Posterior cingulate gyrus (tissue), 11 donors: ENCODE data around the gene ZC3H10.

Experiments used
- DNase-seq, 10 donors: peaks; one replicate each; pipeline versions ENCODE4 v3.0.0 to v3.0.0-alpha.2; 2020 to 2021; ENCODE audit warnings: mixed read lengths in 3 of 10
- intact Hi-C: fragments of 100-400 bp; cut with DNase I; formaldehyde crosslinking; loops from one replicate; pipeline ENCODE4 v1.15.1; 2023

Gene ZC3H10

GRCh38 chr12:56121204-56121870 is 3.3 kb downstream of the ZC3H10 start:
- intact Hi-C loops = loop anchor here (10.0 kb wide), 1 partner anchor 343 kb away; the partner anchor contains the start of gene SPRYD4
- DNase-seq = no peak

- DNase-seq = no peak
- intact Hi-C loops = loop anchor here (10.0 kb wide), 1 partner anchor 342 kb away; the partner anchor contains the start of gene SPRYD4
Observed at GRCh38 chr12:56122637-56123036, 4.6 kb downstream of the ZC3H10 start.

DNA sequence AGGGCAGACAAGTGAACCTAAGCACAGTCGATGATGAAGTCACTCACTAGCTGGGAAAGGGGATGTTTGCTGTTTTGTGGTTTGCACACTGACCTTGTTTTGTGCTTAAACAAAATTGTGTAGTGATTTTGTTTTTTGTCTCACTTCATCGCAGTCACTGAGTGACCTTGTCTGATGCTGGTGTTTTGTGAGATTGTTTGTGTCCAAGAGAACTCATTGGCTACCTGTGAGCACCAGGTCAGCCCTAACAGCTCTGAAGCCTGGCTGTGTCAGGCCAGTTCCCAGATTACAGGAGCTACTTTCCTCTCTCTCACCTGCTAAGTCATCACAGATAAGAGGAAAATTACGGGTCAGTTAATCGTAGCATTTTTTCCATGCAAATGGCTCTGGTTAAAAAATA is 6.1 kb downstream of the ZC3H10 start:
- DNase-seq = no peak
- intact Hi-C loops = loop anchor here (10.0 kb wide), 1 partner anchor 341 kb away; the partner anchor contains the start of gene SPRYD4

- intact Hi-C loops = loop anchor here (2.0 to 10.0 kb wide), 2 partner anchors 32 to 338 kb away; partner anchors contain the start of genes MYL6 and SPRYD4
- no peak for DNase-seq
Observed at GRCh38 chr12:56126732-56127239, 8.7 kb downstream of the ZC3H10 start.

- intact Hi-C loops = loop anchor here (2.0 to 10.0 kb wide), 2 partner anchors 31 to 337 kb away; partner anchors contain the start of genes MYL6 and SPRYD4
- no peak for DNase-seq
Observed at GRCh38 chr12:56127485-56127887, 9.4 kb downstream of the ZC3H10 start.

DNA sequence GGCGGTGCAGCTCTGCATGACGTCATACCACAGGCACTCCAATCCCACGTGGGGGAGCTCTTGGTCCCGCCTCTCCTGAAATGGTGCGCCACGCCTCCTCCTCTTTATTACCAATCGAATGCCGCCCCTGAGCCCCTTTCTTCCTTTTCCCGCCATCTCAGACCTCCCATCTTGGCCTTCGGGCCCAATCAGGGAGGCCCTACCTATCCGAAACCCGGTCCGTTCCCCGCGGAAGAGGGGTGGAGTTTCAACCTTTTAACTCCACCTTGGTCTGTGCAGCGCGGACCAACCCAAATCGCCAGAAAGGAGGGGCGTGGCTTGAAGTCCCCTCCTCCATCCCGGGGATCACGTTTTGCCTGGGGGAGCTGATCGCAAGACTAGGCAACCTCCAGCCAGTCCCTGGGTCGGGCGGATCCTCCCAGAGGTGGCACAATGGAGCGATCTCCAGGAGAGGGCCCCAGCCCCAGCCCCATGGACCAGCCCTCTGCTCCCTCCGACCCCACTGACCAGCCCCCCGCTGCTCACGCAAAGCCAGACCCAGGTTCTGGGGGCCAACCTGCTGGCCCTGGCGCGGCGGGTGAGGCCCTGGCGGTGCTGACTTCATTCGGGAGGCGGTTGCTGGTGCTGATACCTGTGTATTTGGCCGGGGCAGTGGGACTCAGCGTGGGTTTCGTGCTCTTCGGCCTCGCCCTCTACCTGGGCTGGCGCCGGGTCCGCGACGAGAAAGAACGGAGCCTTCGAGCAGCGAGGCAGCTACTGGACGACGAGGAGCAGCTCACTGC is 10.0 kb downstream of the ZC3H10 start, which contains the start of gene ESYT1:
Gene ESYT1, plus strand, starts transcription at position 380 of the 782 bp plus-strand sequence. Its CDS starts 53 bp downstream, at position 433.
- DNase-seq = peak; percentile 86 to 99 (median 96)

GRCh38 chr12:56128670-56129205 is 10.7 kb downstream of the ZC3H10 start:
- peak in 3 of 10 donors; percentile 15 to 28 (median 27) for DNase-seq
- intact Hi-C loops = loop anchor here (10.0 kb wide), 1 partner anchor 336 kb away; the partner anchor contains the start of gene SPRYD4

More for the DNA sequence above, 10.0 kb downstream of the ZC3H10 start, which contains the start of gene ESYT1:
- intact Hi-C loops = loop anchor here (2.0 to 10.0 kb wide), 2 partner anchors 31 to 337 kb away; partner anchors contain the start of genes MYL6 and SPRYD4

DNA sequence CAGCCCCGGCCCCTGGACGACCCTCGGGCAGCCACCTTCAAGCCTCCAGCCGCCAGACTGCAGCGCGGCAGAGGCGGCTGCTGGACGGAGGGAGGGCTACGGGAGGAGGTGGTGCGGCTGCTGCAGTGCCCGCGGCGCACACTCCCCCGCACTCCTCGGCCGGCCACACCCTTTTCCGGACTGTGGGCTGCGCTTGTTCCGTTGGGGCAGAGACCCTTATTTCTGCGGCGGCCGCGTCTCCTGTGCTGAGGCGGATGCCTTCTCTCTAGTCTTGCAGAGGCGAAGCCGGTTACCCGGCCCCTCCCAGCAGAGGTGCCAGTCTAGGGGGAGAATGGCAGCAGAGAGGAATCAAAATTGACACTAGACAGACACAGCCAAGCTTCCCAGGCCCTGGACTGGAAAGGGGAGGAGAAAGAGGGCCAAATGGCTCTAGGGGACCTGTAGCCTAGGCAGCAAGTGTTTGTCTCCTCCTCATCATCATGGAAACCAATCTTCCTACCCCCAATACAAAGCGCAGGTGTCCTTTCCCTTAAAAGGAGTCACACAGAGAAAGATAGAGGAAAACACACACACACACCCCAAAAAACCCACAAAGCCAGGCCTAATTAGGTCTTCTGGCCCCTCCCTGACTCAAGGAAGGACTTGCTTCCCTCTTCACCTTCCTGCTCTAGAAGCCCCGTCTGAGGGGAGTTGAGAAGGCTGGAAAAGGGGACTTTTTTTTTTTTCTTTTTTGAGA is 11.3 kb downstream of the ZC3H10 start:
- intact Hi-C loops = loop anchor here (10.0 kb wide), 1 partner anchor 335 kb away; the partner anchor contains the start of gene SPRYD4
- DNase-seq = peak in 9 of 10 donors; percentile 33 to 92 (median 52)

DNA sequence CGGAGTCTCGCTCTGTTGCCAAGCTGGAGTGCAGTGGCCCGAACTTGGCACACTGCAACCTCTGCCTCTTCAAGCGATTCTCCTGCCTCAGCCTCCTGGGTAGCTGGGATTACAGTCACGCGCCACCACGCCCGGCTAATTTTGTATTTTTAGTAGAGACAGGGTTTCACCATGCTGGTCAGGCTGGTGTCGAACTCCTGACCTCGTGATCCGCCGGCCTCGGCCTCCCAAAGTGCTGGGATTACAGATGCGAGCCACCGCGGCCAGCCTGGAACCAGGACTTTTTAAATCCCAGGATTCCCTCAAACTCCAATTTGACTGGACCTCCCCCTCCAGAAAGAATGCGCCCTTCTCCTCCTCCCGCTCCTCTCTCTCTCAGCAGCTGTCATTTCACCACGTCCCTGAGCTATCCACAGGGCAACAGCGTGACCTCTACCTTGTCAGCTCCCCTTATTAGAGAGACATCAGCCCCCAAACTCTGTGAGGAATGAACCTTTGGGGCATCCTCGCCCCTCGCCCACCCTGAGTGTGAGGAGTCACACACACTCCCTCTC is 12.0 kb downstream of the ZC3H10 start:
- no peak for DNase-seq
- intact Hi-C loops = loop anchor here (5.0 to 10.0 kb wide), 2 partner anchors 293 to 335 kb away; partner anchors contain the start of gene SPRYD4

DNA sequence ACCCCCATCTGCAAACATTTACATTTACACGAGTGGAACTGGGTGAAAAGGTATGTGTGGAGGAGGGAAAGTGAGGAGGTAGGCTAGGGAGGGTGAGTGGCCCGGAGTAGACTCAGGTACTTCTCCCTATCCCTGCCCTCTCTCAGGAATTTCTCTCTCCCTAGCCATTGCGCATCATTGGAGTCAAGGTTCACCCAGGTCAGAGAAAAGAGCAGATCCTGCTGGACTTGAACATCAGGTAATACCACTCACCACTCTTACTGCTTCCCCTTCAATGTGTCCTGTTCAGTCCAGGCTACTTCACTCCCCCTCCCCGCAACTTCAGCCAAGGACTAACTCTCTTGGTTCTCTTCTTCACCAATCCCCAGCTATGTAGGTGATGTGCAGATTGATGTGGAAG is 12.8 kb downstream of the ZC3H10 start:
- DNase-seq = no peak
- intact Hi-C loops = loop anchor here (5.0 kb wide), 1 partner anchor 294 kb away; no protein-coding TSS in a partner anchor

GRCh38 chr12:56134897-56135296 is 16.8 kb downstream of the ZC3H10 start:
- no peak for DNase-seq
- intact Hi-C loops = loop anchor here (5.0 kb wide), 1 partner anchor 298 kb away; no protein-coding TSS in a partner anchor

GRCh38 chr12:56137853-56138571 is 19.9 kb downstream of the ZC3H10 start:
- intact Hi-C loops = no loop called here

GRCh38 chr12:56141946-56142784 is 24.1 kb downstream of the ZC3H10 start:
- intact Hi-C loops = no loop called here
- no peak for DNase-seq

More at GRCh38 chr12:56137853-56138571, 19.9 kb downstream of the ZC3H10 start:
- DNase-seq = peak in 1 of 10 donors; percentile 29

DNA sequence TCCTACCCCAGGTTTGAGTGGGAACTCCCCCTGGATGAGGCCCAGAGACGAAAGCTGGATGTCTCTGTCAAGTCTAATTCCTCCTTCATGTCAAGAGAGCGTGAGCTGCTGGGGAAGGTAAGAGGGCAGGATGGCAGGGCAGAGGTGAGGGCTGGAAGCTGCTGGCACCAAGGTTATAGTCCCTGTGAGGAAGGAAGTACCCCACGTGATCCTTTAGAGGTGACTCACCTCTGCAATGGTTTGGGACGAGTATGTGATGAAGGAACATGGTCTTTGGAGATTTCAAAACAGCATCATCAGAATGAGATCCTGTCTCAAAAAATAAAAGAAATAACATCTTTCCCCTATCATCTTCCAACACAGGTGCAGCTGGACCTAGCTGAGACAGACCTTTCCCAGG is 25.2 kb downstream of the ZC3H10 start:
- intact Hi-C loops = no loop called here
- no peak for DNase-seq

DNA sequence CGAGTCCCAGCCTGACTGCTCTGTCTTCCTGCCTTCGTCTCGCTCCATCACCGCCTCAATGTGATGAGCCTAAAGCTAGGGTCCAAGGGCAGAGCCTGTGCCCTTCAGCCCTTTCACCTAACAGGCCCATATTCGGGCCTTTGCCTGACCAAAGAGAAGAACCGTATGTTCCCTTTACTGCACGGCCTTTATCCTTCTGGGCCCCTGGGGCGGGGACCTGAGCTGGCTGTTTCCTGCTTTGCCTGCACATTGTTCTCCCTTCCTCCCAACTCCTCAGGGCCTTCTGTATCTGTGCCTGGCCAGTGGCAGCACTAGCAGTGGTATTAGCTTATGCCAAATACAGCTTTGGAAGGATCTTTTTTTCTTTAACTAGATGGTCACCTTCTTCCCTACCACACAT is 25.8 kb downstream of the ZC3H10 start:
- intact Hi-C loops = no loop called here

DNA sequence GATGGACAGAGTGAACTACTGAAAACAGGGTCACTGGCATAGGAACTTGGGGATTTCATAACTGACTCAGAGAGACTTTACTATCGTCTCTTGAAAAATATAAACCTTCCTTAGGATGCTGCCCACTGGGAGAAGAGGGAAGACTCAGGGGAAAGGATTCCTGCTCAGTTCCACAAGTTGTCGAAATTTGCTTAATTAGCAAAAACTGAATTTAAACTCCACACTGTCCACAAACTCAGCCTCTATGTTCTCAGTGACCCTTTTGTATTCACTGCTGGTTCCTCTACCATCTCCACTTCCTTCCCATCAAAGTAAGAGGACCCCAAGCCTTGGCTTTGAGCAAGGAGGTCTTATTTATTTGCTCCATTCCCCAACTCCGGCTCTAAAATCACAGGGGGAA is 27.2 kb downstream of the ZC3H10 start:
- intact Hi-C loops = no loop called here
- DNase-seq = no peak

More for the DNA sequence above, 25.8 kb downstream of the ZC3H10 start:
- no peak for DNase-seq
